Keratinocyte (primary cell): ENCODE results near the gene MRPL16.

ENCODE experiments used
- EZH2 ChIP-seq: IDR thresholded peaks from one replicate; pipeline ENCODE4 v1.6.1; 2012; ENCODE audit warnings: inconsistent platforms, mild to moderate bottlenecking, low read length, moderate library complexity
- TF ChIP-seq, protein P1 (sequence below), 3 experiments: IDR thresholded peaks in 1 of 3; conservative IDR thresholded peaks in 1 of 3; optimal IDR thresholded peaks in 1 of 3; 2 replicates in 2 of 3; 3 replicates in 1 of 3; pipeline versions ENCODE3 to v1.5.1; 2011; ENCODE audit warnings: low read length in 3 of 3, mild to moderate bottlenecking in 3 of 3, moderate library complexity in 2 of 3, control low read depth in 1 of 3, inconsistent platforms in 1 of 3; ENCODE audit not compliant: insufficient read depth in 2 of 3; ENCODE audit errors: extremely low read depth in 1 of 3

DNA sequence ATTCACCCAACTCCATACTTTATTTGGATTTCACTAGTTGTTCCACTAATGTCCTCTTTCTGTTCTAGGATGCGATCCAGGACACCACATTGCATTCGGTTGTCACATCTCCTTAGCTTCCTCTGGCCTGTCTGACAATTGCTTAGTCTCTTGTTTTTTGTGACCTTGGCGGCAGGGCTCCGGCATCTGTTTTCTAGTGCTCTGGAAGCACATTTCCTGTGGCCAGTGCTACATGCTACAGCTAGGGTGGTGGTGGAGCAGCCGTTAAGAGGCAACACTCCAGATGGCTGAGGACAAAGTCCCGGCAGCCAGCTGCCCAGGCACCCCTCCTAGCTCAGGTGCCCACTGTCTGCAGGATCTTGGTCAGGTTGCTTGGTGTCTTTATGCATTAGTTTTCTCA, 48.6 kb downstream of the MRPL16 start:
- TF ChIP-seq, protein P1, sequence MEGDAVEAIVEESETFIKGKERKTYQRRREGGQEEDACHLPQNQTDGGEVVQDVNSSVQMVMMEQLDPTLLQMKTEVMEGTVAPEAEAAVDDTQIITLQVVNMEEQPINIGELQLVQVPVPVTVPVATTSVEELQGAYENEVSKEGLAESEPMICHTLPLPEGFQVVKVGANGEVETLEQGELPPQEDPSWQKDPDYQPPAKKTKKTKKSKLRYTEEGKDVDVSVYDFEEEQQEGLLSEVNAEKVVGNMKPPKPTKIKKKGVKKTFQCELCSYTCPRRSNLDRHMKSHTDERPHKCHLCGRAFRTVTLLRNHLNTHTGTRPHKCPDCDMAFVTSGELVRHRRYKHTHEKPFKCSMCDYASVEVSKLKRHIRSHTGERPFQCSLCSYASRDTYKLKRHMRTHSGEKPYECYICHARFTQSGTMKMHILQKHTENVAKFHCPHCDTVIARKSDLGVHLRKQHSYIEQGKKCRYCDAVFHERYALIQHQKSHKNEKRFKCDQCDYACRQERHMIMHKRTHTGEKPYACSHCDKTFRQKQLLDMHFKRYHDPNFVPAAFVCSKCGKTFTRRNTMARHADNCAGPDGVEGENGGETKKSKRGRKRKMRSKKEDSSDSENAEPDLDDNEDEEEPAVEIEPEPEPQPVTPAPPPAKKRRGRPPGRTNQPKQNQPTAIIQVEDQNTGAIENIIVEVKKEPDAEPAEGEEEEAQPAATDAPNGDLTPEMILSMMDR (optimal IDR thresholded peaks at IDR 0.05 in 1 of 3, IDR thresholded peaks at IDR 0.05 in 1 of 3, conservative IDR thresholded peaks at IDR 0.05 in 1 of 3; ENCODE audit: extremely low read depth in 1 of 3, insufficient read depth in 2 of 3, low read length in 3 of 3): no peak
- TF ChIP-seq EZH2: no peak
